SK-N-SH treated with all-trans-retinoic acid at 6 μM for 48 hours (cell line): ENCODE measurements around the gene PIK3R1.

Experiments used
- ATAC-seq: fragments of 200-7000 bp; cut with Tn5 transposase; 3 replicates; pipeline ENCODE4 v1.9.1; 2020; ENCODE audit warnings: mild to moderate bottlenecking, moderate library complexity
- ARNTL ChIP-seq: fragments of 450-650 bp; formaldehyde crosslinking; IDR thresholded peaks from 2 replicates; pipeline ENCODE4 v1.5.0; 2020; ENCODE audit warnings: low read depth, mild to moderate bottlenecking, moderate library complexity, borderline replicate concordance
- BACH2 ChIP-seq: fragments of 250-450 bp; sonication (Bioruptor Pico); IDR thresholded peaks from 2 replicates; pipeline ENCODE4 v1.9.0; 2021; ENCODE audit warnings: mild to moderate bottlenecking, borderline replicate concordance
- CSDC2 ChIP-seq: fragments of 250-450 bp; sonication (Bioruptor Pico); IDR thresholded peaks from 2 replicates; pipeline ENCODE4 v1.5.0; 2020; ENCODE audit warnings: mild to moderate bottlenecking, moderate library complexity
- ESRRG ChIP-seq: fragments of 250-450 bp; sonication (Bioruptor Pico); IDR thresholded peaks from 2 replicates; pipeline ENCODE4 v1.6.1; 2021; ENCODE audit warnings: mild to moderate bottlenecking
- ISL1 ChIP-seq: fragments of 250-450 bp; sonication (Bioruptor Pico); IDR thresholded peaks from 2 replicates; pipeline ENCODE4 v2.1.2; 2022; ENCODE audit warnings: mild to moderate bottlenecking, moderate library complexity
- OSR1 ChIP-seq: fragments of 250-450 bp; sonication (Bioruptor Pico); IDR thresholded peaks from 2 replicates; pipeline ENCODE4 v1.8.0; 2022; ENCODE audit warnings: moderate library complexity, mild to moderate bottlenecking, inconsistent platforms
- PATZ1 ChIP-seq: fragments of 250-450 bp; sonication (Bioruptor Pico); IDR thresholded peaks from 2 replicates; pipeline ENCODE4 v1.8.0; 2020; ENCODE audit warnings: mild to moderate bottlenecking, moderate library complexity, borderline replicate concordance
- POU6F1 ChIP-seq: fragments of 250-450 bp; sonication (Bioruptor Pico); IDR thresholded peaks from 2 replicates; pipeline ENCODE4 v1.8.0; 2021; ENCODE audit warnings: low read depth, mild to moderate bottlenecking, moderate library complexity, borderline replicate concordance
- PPARA ChIP-seq: fragments of 250-450 bp; sonication (Bioruptor Pico); IDR thresholded peaks from 2 replicates; pipeline ENCODE4 v1.5.0; 2020; ENCODE audit warnings: mild to moderate bottlenecking, borderline replicate concordance
- RARB ChIP-seq: fragments of 250-450 bp; sonication (Bioruptor Pico); IDR thresholded peaks from 2 replicates; pipeline ENCODE4 v1.8.0; 2021; ENCODE audit warnings: mild to moderate bottlenecking, moderate library complexity
- SNAI2 ChIP-seq: fragments of 250-450 bp; sonication (Bioruptor Pico); IDR thresholded peaks from 2 replicates; pipeline ENCODE4 v1.5.0; 2020; ENCODE audit warnings: mild to moderate bottlenecking, moderate library complexity
- TCF4 ChIP-seq: fragments of 250-450 bp; sonication (Bioruptor Pico); IDR thresholded peaks from 2 replicates; pipeline ENCODE4 v1.8.0; 2021; ENCODE audit warnings: mild to moderate bottlenecking, moderate library complexity, borderline replicate concordance
- TOX ChIP-seq: fragments of 250-450 bp; sonication (Bioruptor Pico); IDR thresholded peaks from 2 replicates; pipeline ENCODE4 v1.8.0; 2021; ENCODE audit warnings: mild to moderate bottlenecking, moderate library complexity, borderline replicate concordance
- ZC3H10 ChIP-seq: fragments of 250-450 bp; sonication (Bioruptor Pico); IDR thresholded peaks from 2 replicates; pipeline ENCODE4 v1.5.1; 2021; ENCODE audit warnings: mild to moderate bottlenecking, moderate library complexity
- ZFP30 ChIP-seq: fragments of 450-650 bp; formaldehyde crosslinking; IDR thresholded peaks from 2 replicates; pipeline ENCODE4 v1.5.0; 2022; ENCODE audit warnings: mild to moderate bottlenecking, moderate library complexity
- ZNF565 ChIP-seq: fragments of 450-650 bp; formaldehyde crosslinking; conservative IDR thresholded peaks from 2 replicates; pipeline ENCODE4 v1.5.0; 2020; ENCODE audit warnings: low read depth, mild to moderate bottlenecking, moderate library complexity
- ZNF70 ChIP-seq: fragments of 450-650 bp; formaldehyde crosslinking; IDR thresholded peaks from 2 replicates; pipeline ENCODE4 v1.5.0; 2020; ENCODE audit warnings: mild to moderate bottlenecking, moderate library complexity
- ZNF8 ChIP-seq: fragments of 450-650 bp; formaldehyde crosslinking; IDR thresholded peaks from 2 replicates; pipeline ENCODE4 v1.5.0; 2020; ENCODE audit warnings: mild to moderate bottlenecking, moderate library complexity
- TF ChIP-seq, protein P1 (sequence below): fragments of 250-450 bp; sonication (Bioruptor Pico); IDR thresholded peaks from 2 replicates; pipeline ENCODE4 v1.5.1; 2021; ENCODE audit warnings: mild to moderate bottlenecking, moderate library complexity
- TF ChIP-seq, protein P2 (sequence below): fragments of 250-450 bp; sonication (Bioruptor Pico); IDR thresholded peaks from 2 replicates; pipeline ENCODE4 v1.5.0; 2020; ENCODE audit warnings: mild to moderate bottlenecking, moderate library complexity

The PIK3R1 gene

DNA sequence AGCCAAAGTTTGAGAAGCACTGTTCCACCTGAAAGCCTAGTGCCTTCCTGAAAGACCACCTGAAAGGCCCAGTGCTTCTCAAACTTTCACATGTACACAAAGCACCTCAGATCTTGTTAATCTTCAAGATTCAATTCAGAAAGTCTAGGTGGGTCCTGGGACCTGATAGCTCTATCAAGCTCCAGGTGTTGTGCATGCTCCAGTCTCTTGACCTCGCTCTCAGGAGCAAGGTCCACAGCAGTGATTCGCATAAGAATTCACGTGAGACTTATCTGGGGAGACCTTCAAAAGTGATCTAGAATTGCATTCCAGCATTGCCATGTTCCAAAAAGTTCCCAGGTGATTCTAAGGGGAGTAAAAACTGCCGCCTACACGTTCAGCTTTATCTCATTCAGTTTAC is 102.1 kb downstream of the PIK3R1 start:
- TF ChIP-seq, protein P1, sequence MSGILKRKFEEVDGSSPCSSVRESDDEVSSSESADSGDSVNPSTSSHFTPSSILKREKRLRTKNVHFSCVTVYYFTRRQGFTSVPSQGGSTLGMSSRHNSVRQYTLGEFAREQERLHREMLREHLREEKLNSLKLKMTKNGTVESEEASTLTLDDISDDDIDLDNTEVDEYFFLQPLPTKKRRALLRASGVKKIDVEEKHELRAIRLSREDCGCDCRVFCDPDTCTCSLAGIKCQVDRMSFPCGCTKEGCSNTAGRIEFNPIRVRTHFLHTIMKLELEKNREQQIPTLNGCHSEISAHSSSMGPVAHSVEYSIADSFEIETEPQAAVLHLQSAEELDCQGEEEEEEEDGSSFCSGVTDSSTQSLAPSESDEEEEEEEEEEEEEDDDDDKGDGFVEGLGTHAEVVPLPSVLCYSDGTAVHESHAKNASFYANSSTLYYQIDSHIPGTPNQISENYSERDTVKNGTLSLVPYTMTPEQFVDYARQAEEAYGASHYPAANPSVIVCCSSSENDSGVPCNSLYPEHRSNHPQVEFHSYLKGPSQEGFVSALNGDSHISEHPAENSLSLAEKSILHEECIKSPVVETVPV (CRISPR knock-in tag), result no peak
- TF ChIP-seq PATZ1, result no peak
- no peak for TF ChIP-seq TOX (CRISPR knock-in tag)
- TF ChIP-seq PPARA, result no peak
- TF ChIP-seq RARB (CRISPR knock-in tag), result no peak
- TF ChIP-seq ZFP30, result no peak
- TF ChIP-seq ZNF70 (CRISPR knock-in tag), result no peak
- no peak for TF ChIP-seq OSR1 (CRISPR knock-in tag)
- no peak for TF ChIP-seq POU6F1 (CRISPR knock-in tag)
- no peak for TF ChIP-seq ZNF8 (CRISPR knock-in tag)
- no peak for TF ChIP-seq TCF4 (CRISPR knock-in tag)
- TF ChIP-seq ISL1 (CRISPR knock-in tag), result no peak
- TF ChIP-seq BACH2 (CRISPR knock-in tag), result no peak
- TF ChIP-seq CSDC2, result no peak
- TF ChIP-seq ARNTL, result no peak
- no peak for TF ChIP-seq ESRRG
- no peak for ATAC-seq

GRCh38 chr5:68318955-68319705 is 103.6 kb downstream of the PIK3R1 start:
- TF ChIP-seq SNAI2 (CRISPR knock-in tag) (no peak), TOX (CRISPR knock-in tag) (no peak), CSDC2 (no peak), RARB (CRISPR knock-in tag) (no peak), PATZ1 (no peak), ISL1 (CRISPR knock-in tag) (no peak), ZNF565 (CRISPR knock-in tag) (no peak), ZC3H10 (CRISPR knock-in tag) (no peak), OSR1 (CRISPR knock-in tag) (no peak)
- TF ChIP-seq, protein P2, sequence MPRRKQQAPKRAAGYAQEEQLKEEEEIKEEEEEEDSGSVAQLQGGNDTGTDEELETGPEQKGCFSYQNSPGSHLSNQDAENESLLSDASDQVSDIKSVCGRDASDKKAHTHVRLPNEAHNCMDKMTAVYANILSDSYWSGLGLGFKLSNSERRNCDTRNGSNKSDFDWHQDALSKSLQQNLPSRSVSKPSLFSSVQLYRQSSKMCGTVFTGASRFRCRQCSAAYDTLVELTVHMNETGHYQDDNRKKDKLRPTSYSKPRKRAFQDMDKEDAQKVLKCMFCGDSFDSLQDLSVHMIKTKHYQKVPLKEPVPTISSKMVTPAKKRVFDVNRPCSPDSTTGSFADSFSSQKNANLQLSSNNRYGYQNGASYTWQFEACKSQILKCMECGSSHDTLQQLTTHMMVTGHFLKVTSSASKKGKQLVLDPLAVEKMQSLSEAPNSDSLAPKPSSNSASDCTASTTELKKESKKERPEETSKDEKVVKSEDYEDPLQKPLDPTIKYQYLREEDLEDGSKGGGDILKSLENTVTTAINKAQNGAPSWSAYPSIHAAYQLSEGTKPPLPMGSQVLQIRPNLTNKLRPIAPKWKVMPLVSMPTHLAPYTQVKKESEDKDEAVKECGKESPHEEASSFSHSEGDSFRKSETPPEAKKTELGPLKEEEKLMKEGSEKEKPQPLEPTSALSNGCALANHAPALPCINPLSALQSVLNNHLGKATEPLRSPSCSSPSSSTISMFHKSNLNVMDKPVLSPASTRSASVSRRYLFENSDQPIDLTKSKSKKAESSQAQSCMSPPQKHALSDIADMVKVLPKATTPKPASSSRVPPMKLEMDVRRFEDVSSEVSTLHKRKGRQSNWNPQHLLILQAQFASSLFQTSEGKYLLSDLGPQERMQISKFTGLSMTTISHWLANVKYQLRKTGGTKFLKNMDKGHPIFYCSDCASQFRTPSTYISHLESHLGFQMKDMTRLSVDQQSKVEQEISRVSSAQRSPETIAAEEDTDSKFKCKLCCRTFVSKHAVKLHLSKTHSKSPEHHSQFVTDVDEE (CRISPR knock-in tag), result no peak
- ATAC-seq, result peak; percentile 61; the same call in 2 of the 3 replicates
